HG03378 (cell line): ENCODE results near the gene POMP.

Experiments used
- ATAC-seq: cut with Tn5 transposase; IDR thresholded peaks from one replicate; pipeline ENCODE4 v1.9.1; 2021; ENCODE audit warnings: mild to moderate bottlenecking, moderate library complexity; ENCODE audit not compliant: unreplicated experiment

The POMP gene, protein sequence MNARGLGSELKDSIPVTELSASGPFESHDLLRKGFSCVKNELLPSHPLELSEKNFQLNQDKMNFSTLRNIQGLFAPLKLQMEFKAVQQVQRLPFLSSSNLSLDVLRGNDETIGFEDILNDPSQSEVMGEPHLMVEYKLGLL

DNA sequence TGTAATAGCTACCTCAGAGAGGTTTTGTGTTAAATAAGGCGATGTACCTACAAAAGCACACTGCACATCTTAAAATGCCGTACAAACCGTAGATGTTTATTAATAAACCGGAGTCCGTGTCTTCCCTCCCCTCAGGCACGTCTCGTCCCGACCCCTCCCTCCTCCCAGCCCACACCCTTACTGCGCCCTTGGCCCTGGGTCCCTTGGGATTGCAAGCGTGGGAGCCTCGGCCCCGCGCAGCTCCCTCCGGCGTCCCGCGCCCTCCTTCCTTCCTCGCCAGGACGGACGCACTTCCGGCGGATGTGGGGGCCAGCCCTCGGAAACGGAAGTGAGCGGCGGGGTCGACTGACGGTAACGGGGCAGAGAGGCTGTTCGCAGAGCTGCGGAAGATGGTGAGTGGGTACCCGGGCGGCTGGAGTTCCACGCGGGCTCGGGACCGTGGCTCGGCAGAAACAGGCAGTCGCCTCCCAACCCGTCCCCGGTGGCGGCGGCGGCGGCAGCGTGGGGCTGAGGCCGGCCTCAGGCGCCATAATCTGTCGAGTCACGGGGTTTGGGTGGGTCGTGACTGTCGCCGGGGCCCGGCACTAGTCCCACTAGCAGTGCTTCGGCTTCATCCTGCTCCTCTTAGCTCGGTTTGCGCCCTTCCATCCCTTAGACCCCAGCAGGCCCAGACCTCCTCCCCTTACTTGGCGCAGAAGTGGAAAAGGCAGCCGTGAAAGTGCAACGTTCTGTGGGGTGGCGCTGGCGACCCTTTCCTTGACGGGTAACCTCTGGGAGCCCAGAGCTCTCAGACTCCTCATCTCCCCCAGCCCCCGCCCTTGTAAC is at the start of gene POMP:
POMP (plus strand) TSS at position 335 of the 825 bp plus-strand sequence; CDS start at position 390, 55 bp downstream.
- ATAC-seq = peak; percentile 61

- ATAC-seq = no peak
Observed at GRCh38 chr13:28609381-28609780, 49.5 kb upstream of the POMP start.

DNA sequence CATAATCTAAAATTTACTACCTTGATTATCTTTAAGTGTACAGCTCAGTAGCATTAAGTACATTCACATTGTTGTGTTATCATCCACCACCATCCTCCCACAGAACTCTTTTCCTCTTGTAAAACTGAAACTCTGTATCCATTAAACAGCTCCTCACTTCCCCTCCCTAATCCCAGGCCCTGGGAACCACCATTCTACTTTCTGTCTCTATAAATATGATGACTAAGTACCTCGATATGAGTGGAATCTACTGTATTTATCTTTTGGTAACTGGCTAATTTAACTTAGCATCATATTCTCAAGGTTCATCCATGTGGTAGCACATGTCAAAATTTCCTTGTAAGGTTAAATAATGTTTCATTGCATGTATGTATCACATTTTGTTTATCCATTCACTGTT is 49.0 kb upstream of the POMP start:
- no peak for ATAC-seq

DNA sequence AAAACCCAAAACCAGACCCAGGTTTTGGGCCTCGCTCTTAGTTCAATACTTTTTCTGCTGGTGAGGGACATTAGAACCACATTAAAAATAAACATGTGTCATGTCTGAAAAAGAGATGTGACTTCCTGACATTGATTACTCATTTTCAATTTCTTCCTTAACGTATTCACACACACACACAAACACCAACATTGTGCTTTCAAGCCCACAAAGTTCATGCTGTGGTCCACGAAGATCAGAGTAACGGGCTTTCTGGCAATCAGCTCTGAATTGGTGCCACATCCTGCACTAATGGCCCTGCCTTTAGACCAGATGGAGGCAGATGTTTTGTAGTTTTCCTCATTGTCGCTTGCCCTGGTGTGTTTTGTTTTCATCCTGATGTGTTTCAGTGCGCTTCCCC is 47.9 kb upstream of the POMP start:
- ATAC-seq = no peak

DNA sequence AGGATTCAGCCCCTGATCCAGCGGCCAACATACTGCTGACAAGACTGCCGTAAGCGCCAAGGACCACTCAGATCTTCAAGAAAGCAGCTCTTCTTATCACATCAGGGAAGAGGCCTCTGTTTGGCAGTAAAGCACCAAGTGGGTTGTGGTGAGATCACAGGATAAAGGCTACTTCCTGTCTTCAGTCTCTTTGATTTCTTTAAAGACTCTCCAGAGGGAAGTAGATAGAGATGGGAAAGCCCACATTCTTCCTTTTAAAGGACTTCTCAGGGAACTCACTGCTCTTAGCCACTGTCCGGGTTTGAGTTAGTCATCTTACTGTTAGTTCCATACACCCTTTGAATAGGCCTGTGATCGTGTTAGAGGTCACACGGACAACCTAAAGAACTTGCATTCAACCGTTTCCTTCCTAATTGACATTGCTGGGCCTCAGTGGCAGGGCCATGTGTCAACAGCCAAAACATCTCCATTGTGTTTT is 47.2 kb upstream of the POMP start:
- ATAC-seq = no peak

DNA sequence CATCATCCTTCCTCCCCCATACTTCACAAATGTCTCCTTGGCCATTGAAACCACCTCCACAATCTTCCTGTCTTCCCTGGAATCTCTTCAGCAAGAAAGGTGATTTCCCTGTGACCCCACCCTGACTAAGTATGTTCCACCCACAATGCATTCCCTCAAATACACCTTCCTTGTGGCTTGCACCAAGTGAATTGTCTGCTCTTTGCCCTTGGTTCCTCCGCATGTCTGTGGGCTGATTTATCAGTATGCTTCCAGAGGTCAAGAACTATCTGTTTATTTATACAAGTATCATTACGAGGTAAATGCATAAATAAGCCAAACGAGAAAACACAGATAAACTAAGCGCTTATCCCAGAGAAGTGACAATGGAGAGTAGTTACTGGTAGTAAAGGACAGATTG is 45.4 kb upstream of the POMP start:
- ATAC-seq = no peak

- ATAC-seq = no peak
Observed at GRCh38 chr13:28615916-28616446, 42.9 kb upstream of the POMP start.

GRCh38 chr13:28618230-28618994 is 40.5 kb upstream of the POMP start:
- ATAC-seq = no peak

GRCh38 chr13:28620011-28620830 is 38.7 kb upstream of the POMP start:
- ATAC-seq = no peak

DNA sequence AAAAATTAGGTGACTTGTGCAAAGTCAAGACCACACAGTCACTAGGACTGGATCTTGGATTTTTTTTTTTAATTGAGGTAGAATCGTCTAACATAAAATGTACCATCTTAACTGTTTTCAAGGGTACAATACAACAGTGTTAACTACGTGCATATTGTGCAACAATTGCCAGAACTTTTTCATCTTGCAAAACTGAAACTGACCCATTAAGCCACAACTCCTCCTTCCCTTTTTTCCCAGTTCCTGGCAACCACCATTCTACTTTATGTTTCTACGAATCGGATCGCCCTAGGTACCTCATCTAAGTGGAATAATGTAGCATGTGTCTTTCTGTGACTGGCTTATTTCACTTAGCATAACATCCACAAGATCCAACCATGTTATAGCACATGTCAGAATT is 37.5 kb upstream of the POMP start:
- no peak for ATAC-seq

DNA sequence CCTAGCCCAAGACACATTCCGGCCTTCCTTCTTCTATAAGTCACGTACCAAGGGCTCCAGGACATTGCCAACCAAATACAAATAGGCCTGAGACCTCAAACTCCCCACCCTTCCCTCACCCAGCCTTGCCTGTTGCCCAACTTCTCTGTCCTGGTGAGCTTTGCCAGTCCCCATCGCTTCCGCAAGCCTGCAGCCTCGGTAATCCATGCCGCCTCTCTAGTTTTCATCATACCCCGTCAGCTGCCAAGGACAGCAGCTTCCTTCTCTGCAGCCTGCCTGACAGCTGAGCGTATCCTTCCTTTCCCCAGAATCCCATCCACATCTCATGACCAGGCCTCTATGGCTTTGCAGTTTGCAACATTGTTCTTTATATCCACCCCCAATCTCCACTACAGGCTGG is 36.6 kb upstream of the POMP start:
- ATAC-seq = no peak

DNA sequence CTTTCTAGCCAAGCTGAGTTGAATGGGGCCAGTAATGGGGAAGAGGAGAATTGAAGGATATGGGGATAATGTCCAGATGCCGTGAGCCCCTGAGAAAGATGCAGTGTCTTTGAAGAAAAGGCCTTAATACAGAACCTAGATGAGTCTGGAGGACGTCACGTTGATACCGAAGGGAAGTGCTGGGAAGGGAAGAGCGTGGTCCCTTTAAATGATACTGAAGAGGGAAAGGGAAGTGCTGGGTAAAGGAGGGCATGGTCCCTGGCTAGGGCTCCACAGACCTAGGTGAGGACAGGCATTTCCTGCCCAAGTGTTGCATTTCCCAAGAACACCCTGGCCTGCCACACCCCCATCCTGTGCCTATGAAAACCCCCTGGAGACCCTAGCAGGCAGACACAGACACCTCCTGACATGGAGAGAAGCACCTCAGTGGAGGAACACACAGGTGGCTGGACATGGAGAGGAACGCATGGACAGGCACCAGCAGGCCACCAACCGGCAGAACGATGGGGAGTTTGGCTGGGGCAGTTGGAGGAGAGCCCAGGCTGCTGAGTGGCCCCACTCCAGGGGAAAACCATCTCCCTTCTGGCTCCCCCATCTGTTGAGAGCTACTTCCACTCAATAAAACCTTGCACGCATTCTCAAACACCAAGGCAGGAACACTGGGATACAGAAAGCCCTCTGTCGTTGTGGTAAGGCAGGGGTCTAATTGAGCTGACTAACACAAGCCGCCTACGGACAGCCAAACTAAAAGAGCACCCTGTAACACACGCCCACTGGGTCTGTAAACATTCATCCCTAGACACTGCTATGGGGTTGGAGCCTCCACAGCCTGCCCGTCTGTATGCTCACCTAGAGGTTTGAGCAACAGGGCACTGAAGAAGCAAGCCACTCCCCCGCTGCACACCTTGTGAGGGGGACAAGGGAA is 34.9 kb upstream of the POMP start:
- no peak for ATAC-seq

GRCh38 chr13:28624707-28625432 is 34.1 kb upstream of the POMP start:
- no peak for ATAC-seq

GRCh38 chr13:28626266-28626665 is 32.7 kb upstream of the POMP start:
- ATAC-seq = no peak

DNA sequence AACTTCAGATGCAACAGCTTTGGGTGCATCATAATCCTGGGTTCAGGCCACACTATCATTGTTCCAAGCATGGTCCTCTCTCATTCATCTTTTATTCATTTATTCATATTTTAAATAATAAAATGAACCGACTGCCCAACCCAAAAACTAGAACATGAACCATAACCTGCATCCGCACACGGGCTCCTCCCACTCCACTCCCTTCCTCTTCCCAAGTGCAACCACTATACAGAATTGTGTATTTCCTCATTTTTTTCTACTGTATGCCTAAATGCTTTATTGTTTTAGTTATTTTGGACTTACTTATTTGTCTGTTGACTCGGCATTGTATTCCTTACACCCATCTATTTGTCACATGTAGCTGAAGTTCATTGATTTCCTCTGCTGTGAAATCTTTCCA is 30.7 kb upstream of the POMP start:
- no peak for ATAC-seq

- ATAC-seq = no peak
Observed at GRCh38 chr13:28630869-28631268, 28.1 kb upstream of the POMP start.

GRCh38 chr13:28631801-28632200 is 27.1 kb upstream of the POMP start:
- no peak for ATAC-seq

DNA sequence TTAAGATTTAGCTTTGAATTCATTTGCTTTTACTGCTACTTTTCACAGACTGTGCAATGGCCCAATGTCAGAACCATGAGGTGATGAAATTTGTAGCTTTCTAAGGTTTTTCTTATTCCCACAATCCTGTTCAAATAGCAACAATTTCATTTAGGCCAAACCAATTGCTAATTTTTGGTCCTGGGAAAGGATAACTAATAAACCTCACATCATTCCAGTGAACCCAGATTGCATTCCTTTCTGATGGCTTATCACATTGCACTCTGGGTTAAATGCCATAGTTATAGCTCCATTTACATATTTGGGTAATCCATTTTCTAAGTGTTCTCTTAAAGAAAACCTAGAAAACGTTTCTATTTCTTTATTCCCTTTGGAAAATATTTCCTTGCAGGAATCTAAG is 22.9 kb upstream of the POMP start:
- no peak for ATAC-seq
